Measurements from ENCODE around the gene RNF208.
A peak's percentile ranks its signal among the peaks of the same experiment; 100 is the strongest.

Gene RNF208

GRCh38 chr9:137234758-137235423 lies 12.9 kb upstream of the RNF208 start:
- peaks cover 12% of the 10 kb centered on the region for H3K36me3 ChIP-seq (ENCODE audit: insufficient read depth, insufficient read length, low read length)
- peak overlapping the region; percentile 26 for H3K9ac ChIP-seq (ENCODE audit: insufficient read length, low read depth)
- no peaks in the 10 kb centered on the region for H3K27me3 ChIP-seq (ENCODE audit: insufficient read depth, insufficient read length)
- H3K4me1 ChIP-seq (ENCODE audit: insufficient read depth, insufficient read length): peaks cover 50% of the 10 kb centered on the region
- H3K9me3 ChIP-seq (ENCODE audit: insufficient read depth, low read length): no peaks in the 10 kb centered on the region
- H3K4me3 ChIP-seq (ENCODE audit: insufficient read length, low read depth): no peak overlapping the region
- DNase-seq (ENCODE audit: low read depth, low spot score): no peak
- no peak for TF ChIP-seq ZNF274 (IDR thresholded peaks at IDR 0.05; ENCODE audit: low read depth, low read length)
- TF ChIP-seq YY1 (IDR thresholded peaks at IDR 0.05; ENCODE audit: insufficient read depth, insufficient read length): no peak
- TF ChIP-seq SUZ12 (IDR thresholded peaks at IDR 0.05; ENCODE audit: extremely low read depth, insufficient read depth, insufficient read length): no peak

- no peak for TF ChIP-seq ZNF274 (IDR thresholded peaks at IDR 0.05; ENCODE audit: low read depth, low read length)
- no peak for TF ChIP-seq YY1 (IDR thresholded peaks at IDR 0.05; ENCODE audit: insufficient read depth, insufficient read length)
- no peak for TF ChIP-seq SUZ12 (IDR thresholded peaks at IDR 0.05; ENCODE audit: extremely low read depth, insufficient read depth, insufficient read length)
- DNase-seq (ENCODE audit: low read depth, low spot score): no peak
- H3K4me3 ChIP-seq (ENCODE audit: insufficient read length, low read depth): no peak overlapping the region
- H3K36me3 ChIP-seq (ENCODE audit: insufficient read depth, insufficient read length, low read length): peaks cover 12% of the 10 kb centered on the region
- no peaks in the 10 kb centered on the region for H3K9me3 ChIP-seq (ENCODE audit: insufficient read depth, low read length)
- H3K9ac ChIP-seq (ENCODE audit: insufficient read length, low read depth): peak overlapping the region; percentile 26
- H3K27me3 ChIP-seq (ENCODE audit: insufficient read depth, insufficient read length): no peaks in the 10 kb centered on the region
- peaks cover 54% of the 10 kb centered on the region for H3K4me1 ChIP-seq (ENCODE audit: insufficient read depth, insufficient read length)
Measured at GRCh38 chr9:137234055-137234697, 12.1 kb upstream of the RNF208 start.

- TF ChIP-seq ZNF274 (IDR thresholded peaks at IDR 0.05; ENCODE audit: low read depth, low read length): no peak
- TF ChIP-seq YY1 (IDR thresholded peaks at IDR 0.05; ENCODE audit: insufficient read depth, insufficient read length): no peak
- no peak for TF ChIP-seq SUZ12 (IDR thresholded peaks at IDR 0.05; ENCODE audit: extremely low read depth, insufficient read depth, insufficient read length)
Measured at GRCh38 chr9:137233143-137233980, 11.3 kb upstream of the RNF208 start.

GRCh38 chr9:137232510-137232909 lies 10.5 kb upstream of the RNF208 start:
- H3K4me1 ChIP-seq (ENCODE audit: insufficient read depth, insufficient read length): peaks cover 50% of the 10 kb centered on the region
- peaks cover 3% of the 10 kb centered on the region for H3K36me3 ChIP-seq (ENCODE audit: insufficient read depth, insufficient read length, low read length)
- no peaks in the 10 kb centered on the region for H3K9me3 ChIP-seq (ENCODE audit: insufficient read depth, low read length)
- H3K27me3 ChIP-seq (ENCODE audit: insufficient read depth, insufficient read length): no peaks in the 10 kb centered on the region
- DNase-seq (ENCODE audit: low read depth, low spot score): no peak
- no peak overlapping the region for H3K4me3 ChIP-seq (ENCODE audit: insufficient read length, low read depth)
- no peak overlapping the region for H3K9ac ChIP-seq (ENCODE audit: insufficient read length, low read depth)
- TF ChIP-seq YY1 (IDR thresholded peaks at IDR 0.05; ENCODE audit: insufficient read depth, insufficient read length) (no peak), SUZ12 (IDR thresholded peaks at IDR 0.05; ENCODE audit: extremely low read depth, insufficient read depth, insufficient read length) (no peak), ZNF274 (IDR thresholded peaks at IDR 0.05; ENCODE audit: low read depth, low read length) (no peak)

More at GRCh38 chr9:137233143-137233980, 11.3 kb upstream of the RNF208 start:
- Histone ChIP-seq H3K4me1 (ENCODE audit: insufficient read depth, insufficient read length) (peaks cover 54% of the 10 kb centered on the region), H3K4me3 (ENCODE audit: insufficient read length, low read depth) (no peak overlapping the region), H3K9ac (ENCODE audit: insufficient read length, low read depth) (no peak overlapping the region), H3K36me3 (ENCODE audit: insufficient read depth, insufficient read length, low read length) (peaks cover 5% of the 10 kb centered on the region), H3K9me3 (ENCODE audit: insufficient read depth, low read length) (no peaks in the 10 kb centered on the region), H3K27me3 (ENCODE audit: insufficient read depth, insufficient read length) (no peaks in the 10 kb centered on the region)
- DNase-seq (ENCODE audit: low read depth, low spot score): no peak

GRCh38 chr9:137232101-137232500 lies 10.1 kb upstream of the RNF208 start:
- H3K9ac ChIP-seq (ENCODE audit: insufficient read length, low read depth): no peak overlapping the region
- TF ChIP-seq YY1 (IDR thresholded peaks at IDR 0.05; ENCODE audit: insufficient read depth, insufficient read length) (no peak), ZNF274 (IDR thresholded peaks at IDR 0.05; ENCODE audit: low read depth, low read length) (no peak), SUZ12 (IDR thresholded peaks at IDR 0.05; ENCODE audit: extremely low read depth, insufficient read depth, insufficient read length) (no peak)
- H3K4me3 ChIP-seq (ENCODE audit: insufficient read length, low read depth): no peak overlapping the region
- no peaks in the 10 kb centered on the region for H3K9me3 ChIP-seq (ENCODE audit: insufficient read depth, low read length)
- H3K4me1 ChIP-seq (ENCODE audit: insufficient read depth, insufficient read length): peaks cover 49% of the 10 kb centered on the region
- no peaks in the 10 kb centered on the region for H3K27me3 ChIP-seq (ENCODE audit: insufficient read depth, insufficient read length)
- no peak for DNase-seq (ENCODE audit: low read depth, low spot score)
- peaks cover 3% of the 10 kb centered on the region for H3K36me3 ChIP-seq (ENCODE audit: insufficient read depth, insufficient read length, low read length)

- DNase-seq (ENCODE audit: low read depth, low spot score): no peak
- Histone ChIP-seq H3K9ac (ENCODE audit: insufficient read length, low read depth) (no peak overlapping the region), H3K27me3 (ENCODE audit: insufficient read depth, insufficient read length) (no peaks in the 10 kb centered on the region), H3K9me3 (ENCODE audit: insufficient read depth, low read length) (no peaks in the 10 kb centered on the region), H3K4me3 (ENCODE audit: insufficient read length, low read depth) (no peak overlapping the region), H3K36me3 (ENCODE audit: insufficient read depth, insufficient read length, low read length) (peaks cover 3% of the 10 kb centered on the region), H3K4me1 (ENCODE audit: insufficient read depth, insufficient read length) (peaks cover 48% of the 10 kb centered on the region)
- TF ChIP-seq YY1 (IDR thresholded peaks at IDR 0.05; ENCODE audit: insufficient read depth, insufficient read length) (no peak), ZNF274 (IDR thresholded peaks at IDR 0.05; ENCODE audit: low read depth, low read length) (no peak), SUZ12 (IDR thresholded peaks at IDR 0.05; ENCODE audit: extremely low read depth, insufficient read depth, insufficient read length) (no peak)
Measured at GRCh38 chr9:137231372-137232039, 9.5 kb upstream of the RNF208 start.

All from NT2/D1 (cell line).